ENCODE measurements around the gene KCNH3. TPM values are rescaled to one million over a fixed set of nuclear protein-coding genes. Genes with fewer than 3 reads are reported as not detected.
"Not testable (repeated sequence)": the region's sequence is repeated elsewhere in the genome, so short reads cannot be mapped to it uniquely, and the experiment has no call there.

KCNH3 gene
- total RNA-seq, 1 donor from 2014 or later, result 0.72 TPM

GRCh38 chr12:49527361-49528130, 11.3 kb upstream of the KCNH3 start:
- Mint-ChIP-seq H3K36me3 (peaks cover 19% of the 10 kb centered on the region), H3K4me3 (no peak overlapping the region), H3K9me3 (no peaks in the 10 kb centered on the region), H3K4me1 (ENCODE audit: unreplicated experiment) (peaks cover 3% of the 10 kb centered on the region), H3K27ac (no peak overlapping the region), H3K27me3 (no peaks in the 10 kb centered on the region)
- TF ChIP-seq CTCF (conservative IDR thresholded peaks at IDR 0.05), result no peak
- DNase-seq (ENCODE audit: extremely low spot score, unreplicated experiment), result no peak

GRCh38 chr12:49529414-49529813, 9.4 kb upstream of the KCNH3 start:
- TF ChIP-seq CTCF (conservative IDR thresholded peaks at IDR 0.05), result no peak
- no peak for DNase-seq (ENCODE audit: extremely low spot score, unreplicated experiment)
- Mint-ChIP-seq H3K27me3 (no peaks in the 10 kb centered on the region), H3K36me3 (peaks cover 19% of the 10 kb centered on the region), H3K9me3 (no peaks in the 10 kb centered on the region), H3K4me1 (ENCODE audit: unreplicated experiment) (peaks cover 3% of the 10 kb centered on the region), H3K4me3 (no peak overlapping the region), H3K27ac (no peak overlapping the region)

- no peak for TF ChIP-seq CTCF (conservative IDR thresholded peaks at IDR 0.05)
- Mint-ChIP-seq H3K9me3 (no peaks in the 10 kb centered on the region), H3K36me3 (peaks cover 7% of the 10 kb centered on the region), H3K27ac (no peak overlapping the region), H3K4me3 (no peak overlapping the region), H3K27me3 (peaks cover 18% of the 10 kb centered on the region), H3K4me1 (ENCODE audit: unreplicated experiment) (peaks cover 3% of the 10 kb centered on the region)
- DNase-seq (ENCODE audit: extremely low spot score, unreplicated experiment), result no peak
Observed at GRCh38 chr12:49531745-49532144, 7.1 kb upstream of the KCNH3 start.

- peaks cover 3% of the 10 kb centered on the region for H3K4me1 Mint-ChIP-seq (ENCODE audit: unreplicated experiment)
- no peak for TF ChIP-seq CTCF (conservative IDR thresholded peaks at IDR 0.05)
- peaks cover 7% of the 10 kb centered on the region for H3K36me3 Mint-ChIP-seq
- H3K4me3 Mint-ChIP-seq, result no peak overlapping the region
- DNase-seq (ENCODE audit: extremely low spot score, unreplicated experiment), result no peak
- peaks cover 33% of the 10 kb centered on the region for H3K27me3 Mint-ChIP-seq
- H3K27ac Mint-ChIP-seq, result no peak overlapping the region
- H3K9me3 Mint-ChIP-seq, result no peaks in the 10 kb centered on the region
Observed at GRCh38 chr12:49533331-49533730, 5.5 kb upstream of the KCNH3 start.

GRCh38 chr12:49534122-49534521, 4.7 kb upstream of the KCNH3 start:
- not testable (repeated sequence) for DNase-seq (ENCODE audit: extremely low spot score, unreplicated experiment); H3K4me3 Mint-ChIP-seq; H3K4me1 Mint-ChIP-seq (ENCODE audit: unreplicated experiment); H3K9me3 Mint-ChIP-seq; H3K36me3 Mint-ChIP-seq; H3K27ac Mint-ChIP-seq
- peaks cover 34% of the 10 kb centered on the region for H3K27me3 Mint-ChIP-seq

- Mint-ChIP-seq H3K9me3 (no peaks in the 10 kb centered on the region), H3K4me3 (no peak overlapping the region), H3K4me1 (ENCODE audit: unreplicated experiment) (no peaks in the 10 kb centered on the region), H3K36me3 (peaks cover 3% of the 10 kb centered on the region), H3K27me3 (peaks cover 39% of the 10 kb centered on the region), H3K27ac (no peak overlapping the region)
- TF ChIP-seq CTCF (conservative IDR thresholded peaks at IDR 0.05), result no peak
- no peak for DNase-seq (ENCODE audit: extremely low spot score, unreplicated experiment)
Observed at GRCh38 chr12:49534731-49535278, 4.0 kb upstream of the KCNH3 start.
